HepG2 (cell line): ENCODE data around the gene PIF1. TPM values are rescaled to one million over a fixed set of nuclear protein-coding genes. Genes with fewer than 3 reads are reported as not detected.

Source experiments
- ATAC-seq: fragments of 200-7000 bp; cut with Tn5 transposase; 3 replicates; pipeline ENCODE4 v1.9.1; 2020; ENCODE audit warnings: mild to moderate bottlenecking, moderate library complexity
- BruUV-seq: library from RNA; stranded (reverse); fragments of 400-500 nt; replicated peaks from 2 replicates; lab custom pipeline; 2021; lab: Mats Ljungman, UMichigan
- CTCF ChIA-PET: fragments of 300-600 bp; formaldehyde crosslinking; extraction: SDS; loops from one replicate; lab custom pipeline; 2021; ENCODE audit warnings: low total read pairs, inconsistent platforms, low intra/inter-chr PET ratio; lab: Yijun Ruan, JAX
- POLR2A ChIA-PET: fragments of 350-600 bp; sonication (Branson Sonifier 250); formaldehyde crosslinking; loops from one replicate; lab custom pipeline; 2020; ENCODE audit warnings: antibody characterized with exemption, inconsistent platforms; lab: Yijun Ruan, JAX
- DNase-seq: peaks from one replicate; pipeline ENCODE4 v3.0.0-alpha.2; 2015; ENCODE audit warnings: low spot score
- FAIRE-seq: peaks from 3 replicates; lab custom pipeline; 2011; peaks lifted over from hg19 to GRCh38; lab: Jason Lieb, UNC
- H2AFZ ChIP-seq: one replicate; pipeline ENCODE4 v1.6.1; 2011; ENCODE audit warnings: low read length, inconsistent platforms
- H3K27ac ChIP-seq: fragments of 300-600 bp; 3 replicates; pipeline ENCODE4 v1.8.0; 2011; ENCODE audit warnings: mixed run types, mild to moderate bottlenecking, mixed read lengths, low read length, inconsistent platforms; ENCODE audit not compliant: insufficient read depth; ENCODE audit errors: extremely low read length
- H3K27me3 ChIP-seq, 2 experiments: fragments of 200-600 bp in 1 of 2; 2 replicates in 1 of 2; 3 replicates in 1 of 2; pipeline versions ENCODE4 v1.6.0 to v1.8.0; 2011; ENCODE audit warnings: low read length in 2 of 2, mild to moderate bottlenecking in 2 of 2, moderate library complexity in 2 of 2, inconsistent platforms in 1 of 2; ENCODE audit not compliant: insufficient read depth in 2 of 2, control insufficient read depth in 1 of 2
- H3K36me3 ChIP-seq, 2 experiments: fragments of 200-600 bp in 1 of 2; replicated peaks in 1 of 2; 2 replicates in 1 of 2; 3 replicates in 1 of 2; pipeline versions ENCODE4 v1.5.1 to v1.8.0; 2011; ENCODE audit warnings: low read length in 2 of 2, inconsistent platforms in 1 of 2; ENCODE audit not compliant: insufficient read depth in 2 of 2, control insufficient read depth in 1 of 2
- H3K4me1 ChIP-seq: 2 replicates; pipeline ENCODE4 v1.5.1; 2012; ENCODE audit warnings: low read length, inconsistent platforms; ENCODE audit not compliant: insufficient read depth
- H3K4me2 ChIP-seq: 2 replicates; pipeline ENCODE4 v1.6.0; 2011; ENCODE audit warnings: low read depth, low read length, inconsistent platforms
- H3K4me3 ChIP-seq, 3 experiments: fragments of 200-600 bp in 1 of 3; sonication (generic), shearing (Covaris generic) in 1 of 3; replicated peaks in 1 of 3; 2 replicates each; pipeline ENCODE4 v1.5.1; 2011 to 2016; ENCODE audit warnings: low read length in 3 of 3, inconsistent platforms in 2 of 3, low read depth in 2 of 3, mild to moderate bottlenecking in 2 of 3, control low read depth in 1 of 3, mixed read lengths in 1 of 3; ENCODE audit not compliant: insufficient read depth in 1 of 3
- H3K79me2 ChIP-seq: one replicate; pipeline ENCODE4 v1.6.1; 2011; ENCODE audit warnings: low read length, inconsistent platforms; ENCODE audit not compliant: insufficient read depth
- H3K9ac ChIP-seq: 2 replicates; pipeline ENCODE4 v1.6.0; 2011; ENCODE audit warnings: mild to moderate bottlenecking, low read depth, low read length, inconsistent platforms; ENCODE audit not compliant: insufficient read depth
- H3K9me3 ChIP-seq: 2 replicates; pipeline ENCODE4 v1.5.1; 2012; ENCODE audit warnings: mild to moderate bottlenecking, low read length
- H4K20me1 ChIP-seq: 2 replicates; pipeline ENCODE4 v1.6.0; 2011; ENCODE audit warnings: inconsistent platforms, mild to moderate bottlenecking, low read length, moderate library complexity; ENCODE audit not compliant: insufficient read depth
- CEBPB ChIP-seq: IDR thresholded peaks from 2 replicates; pipeline ENCODE4 v1.6.1; 2011; ENCODE audit warnings: low read depth, low read length, improper control_type of control experiment, borderline replicate concordance
- PLRG1 ChIP-seq: fragments of 450-650 bp; conservative IDR thresholded peaks from 2 replicates; pipeline ENCODE4 v1.6.1; 2016
- PRMT3 ChIP-seq: sonication (generic); formaldehyde crosslinking; IDR thresholded peaks from 2 replicates; pipeline ENCODE4 v1.8.1; 2022; ENCODE audit warnings: low read depth, mild to moderate bottlenecking, moderate library complexity, missing genetic modification reagents, borderline replicate concordance
- SMYD3 ChIP-seq: sonication (generic); formaldehyde crosslinking; IDR thresholded peaks from 2 replicates; pipeline ENCODE4 v1.8.1; 2023; ENCODE audit warnings: mild to moderate bottlenecking, missing genetic modification reagents
- YEATS2 ChIP-seq: sonication (generic); formaldehyde crosslinking; IDR thresholded peaks from 2 replicates; pipeline ENCODE4 v1.4.0; 2020; ENCODE audit warnings: missing genetic modification reagents, borderline replicate concordance
- ZNF296 ChIP-seq: sonication (generic); formaldehyde crosslinking; conservative IDR thresholded peaks from 2 replicates; pipeline ENCODE4 v1.5.0; 2020; ENCODE audit warnings: mild to moderate bottlenecking, missing genetic modification reagents
- ZNF382 ChIP-seq: sonication (generic); formaldehyde crosslinking; IDR thresholded peaks from 2 replicates; pipeline ENCODE4 v1.5.0; 2020; ENCODE audit warnings: missing genetic modification reagents, mild to moderate bottlenecking, borderline replicate concordance
- ZSCAN30 ChIP-seq: sonication (generic); formaldehyde crosslinking; IDR thresholded peaks from 2 replicates; pipeline ENCODE4 v1.5.0; 2020; ENCODE audit warnings: mild to moderate bottlenecking, missing genetic modification reagents
- WGBS: methylation state at CpG from one replicate; pipeline ENCODE4 v1.1.6; 2017; ENCODE audit warnings: low lambda C conversion rate; 5-methylcytosine and 5-hydroxymethylcytosine counted together
- in situ Hi-C: cut with HindIII; loops from 2 replicates; pipeline ENCODE4 v1.10.0; 2017; ENCODE audit warnings: low pct_unique_long_range_greater_than_20kb; ENCODE audit not compliant: extremely low pct_ligation_motif_present
- intact Hi-C: fragments of 100-400 bp; cut with micrococcal nuclease; formaldehyde crosslinking; loops from one replicate; pipeline ENCODE4 v1.10.0; 2022; ENCODE audit not compliant: unreplicated experiment
- polyA plus RNA-seq, 8 experiments: library from polyadenylated mRNA; depleted of rRNA in 3 of 8; stranded (reverse) in 7 of 8; unstranded in 1 of 8; fragments of >200 nt; fragmentation: Illumina TruSeq in 4 of 8; extraction: Trizol in 4 of 8; gene quantifications; 2 replicates each; pipeline versions ENCODE4 v1.2.1 to v1.2.3, GENCODE V29; 2011 to 2016; ENCODE audit warnings: low read depth in 4 of 8, missing spikeins in 1 of 8, mixed read lengths in 1 of 8; ENCODE audit not compliant: insufficient read depth in 1 of 8
- total RNA-seq, 5 experiments: library from RNA; depleted of rRNA; stranded (reverse); fragments of >200 nt; fragmentation: Illumina TruSeq; extraction: Trizol; gene quantifications; 2 replicates each; pipeline ENCODE4 v1.2.3, GENCODE V29; 2016; ENCODE audit warnings: low read depth in 1 of 5
- TF ChIP-seq, protein P1 (sequence below): sonication (generic); formaldehyde crosslinking; IDR thresholded peaks from 2 replicates; pipeline ENCODE4 v1.4.0; 2020; ENCODE audit warnings: mild to moderate bottlenecking, missing genetic modification reagents
- TF ChIP-seq, protein P2 (sequence below): sonication (generic); formaldehyde crosslinking; IDR thresholded peaks from 2 replicates; pipeline ENCODE4 v1.9.0; 2021; ENCODE audit warnings: mild to moderate bottlenecking, missing genetic modification reagents

The PIF1 gene
- total and polyA plus RNA-seq, 2 of the 13 experiments (the other 11 are each of a cell fraction or from before 2014, with no cell fraction given), result 18.5 to 19.7 TPM

DNA sequence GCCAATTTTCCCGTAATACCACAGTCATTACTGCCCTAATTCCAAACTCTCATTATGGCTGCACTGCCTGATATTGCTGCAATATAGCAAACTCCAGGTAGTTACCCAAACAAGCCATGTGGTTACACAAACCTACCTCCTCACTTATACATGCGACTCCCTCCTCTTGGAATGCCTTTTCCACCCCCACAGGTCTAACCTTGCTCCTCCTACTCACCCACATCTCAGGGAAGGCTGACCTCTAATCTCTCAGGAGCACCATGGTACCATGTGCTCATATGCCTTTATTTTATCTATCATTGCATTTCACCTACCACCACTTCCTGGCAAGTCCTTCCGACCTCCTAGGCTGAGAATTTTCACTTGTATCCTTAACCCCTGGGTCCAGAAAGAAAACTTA, 53.0 kb downstream of the PIF1 start:
- H4K20me1 ChIP-seq, result no peaks in the 10 kb centered on the region
- no peaks in the 10 kb centered on the region for H3K9me3 ChIP-seq
- TF ChIP-seq, protein P1, sequence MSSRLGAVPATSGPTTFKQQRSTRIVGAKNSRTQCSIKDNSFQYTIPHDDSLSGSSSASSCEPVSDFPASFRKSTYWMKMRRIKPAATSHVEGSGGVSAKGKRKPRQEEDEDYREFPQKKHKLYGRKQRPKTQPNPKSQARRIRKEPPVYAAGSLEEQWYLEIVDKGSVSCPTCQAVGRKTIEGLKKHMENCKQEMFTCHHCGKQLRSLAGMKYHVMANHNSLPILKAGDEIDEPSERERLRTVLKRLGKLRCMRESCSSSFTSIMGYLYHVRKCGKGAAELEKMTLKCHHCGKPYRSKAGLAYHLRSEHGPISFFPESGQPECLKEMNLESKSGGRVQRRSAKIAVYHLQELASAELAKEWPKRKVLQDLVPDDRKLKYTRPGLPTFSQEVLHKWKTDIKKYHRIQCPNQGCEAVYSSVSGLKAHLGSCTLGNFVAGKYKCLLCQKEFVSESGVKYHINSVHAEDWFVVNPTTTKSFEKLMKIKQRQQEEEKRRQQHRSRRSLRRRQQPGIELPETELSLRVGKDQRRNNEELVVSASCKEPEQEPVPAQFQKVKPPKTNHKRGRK (CRISPR knock-in tag), result no peak
- TF ChIP-seq PLRG1 (no peak), ZNF296 (no peak), SMYD3 (CRISPR knock-in tag) (no peak)
- 23% methylated on average over 3 of the region's 3 CpGs for whole genome bisulfite sequencing
- H3K36me3 ChIP-seq, result no peaks in the 10 kb centered on the region
- no peaks in the 10 kb centered on the region for H3K79me2 ChIP-seq
- DNase-seq, result no peak
- CTCF ChIA-PET, result no interaction called here
- no TSS peak for BruUV-seq
- POLR2A ChIA-PET, result no interaction called here
- intact Hi-C loops (no loop called here), in situ Hi-C loops (no loop called here)
- ATAC-seq, result no peak
- FAIRE-seq, result no peak
- H3K4me2 ChIP-seq, result no peak overlapping the region
- no peak overlapping the region for H3K9ac ChIP-seq
- H3K27me3 ChIP-seq, result peaks cover 7 to 40% of the 10 kb centered on the region in 2 experiments; a peak in 4 of 5 replicates
- H3K27ac ChIP-seq, result no peak overlapping the region
- no peak overlapping the region for H3K4me3 ChIP-seq
- H3K4me1 ChIP-seq, result peaks cover 8% of the 10 kb centered on the region; the same call in 1 of the 2 replicates
- H2AFZ ChIP-seq, result no peak overlapping the region

DNA sequence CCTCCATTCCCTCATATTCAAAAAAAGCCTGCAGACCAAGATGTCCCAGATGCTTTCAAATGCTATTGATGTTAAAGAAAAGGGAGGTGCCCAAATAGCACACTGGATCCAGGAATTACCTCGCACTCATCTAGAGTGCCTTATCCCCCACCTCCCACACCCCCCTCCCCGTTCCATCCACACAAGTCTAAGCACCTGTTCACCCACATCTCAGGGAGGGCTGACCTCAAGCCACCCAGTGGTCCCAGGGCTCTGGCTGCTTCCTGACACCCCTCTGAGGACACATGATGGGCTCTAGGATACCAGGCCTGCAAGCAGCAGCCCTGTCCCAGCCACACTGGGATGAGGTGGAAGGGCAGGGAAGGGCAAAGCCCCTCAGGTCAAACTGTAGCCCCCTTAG, 54.8 kb downstream of the PIF1 start:
- no peak overlapping the region for H2AFZ ChIP-seq
- no peak for DNase-seq
- no peaks in the 10 kb centered on the region for H3K9me3 ChIP-seq
- no peaks in the 10 kb centered on the region for H4K20me1 ChIP-seq
- WGBS, result 17% methylated on average over 2 of the region's 2 CpGs
- intact Hi-C loops (no loop called here), in situ Hi-C loops (no loop called here)
- H3K79me2 ChIP-seq, result no peaks in the 10 kb centered on the region
- ChIA-PET POLR2A (no interaction called here), CTCF (no interaction called here)
- H3K4me3 ChIP-seq, result no peak overlapping the region
- no peak for ATAC-seq
- peaks cover 2 to 23% of the 10 kb centered on the region in 2 experiments; a peak in 4 of 5 replicates for H3K27me3 ChIP-seq
- H3K4me2 ChIP-seq, result no peak overlapping the region
- no peaks in the 10 kb centered on the region for H3K4me1 ChIP-seq
- no peak overlapping the region for H3K27ac ChIP-seq
- no TSS peak for BruUV-seq
- FAIRE-seq, result no peak
- no peak overlapping the region for H3K9ac ChIP-seq
- H3K36me3 ChIP-seq, result no peaks in the 10 kb centered on the region
- TF ChIP-seq CEBPB (no peak), PRMT3 (CRISPR knock-in tag) (no peak), YEATS2 (CRISPR knock-in tag) (no peak), ZSCAN30 (CRISPR knock-in tag) (no peak), ZNF382 (CRISPR knock-in tag) (no peak)
- TF ChIP-seq, protein P2, sequence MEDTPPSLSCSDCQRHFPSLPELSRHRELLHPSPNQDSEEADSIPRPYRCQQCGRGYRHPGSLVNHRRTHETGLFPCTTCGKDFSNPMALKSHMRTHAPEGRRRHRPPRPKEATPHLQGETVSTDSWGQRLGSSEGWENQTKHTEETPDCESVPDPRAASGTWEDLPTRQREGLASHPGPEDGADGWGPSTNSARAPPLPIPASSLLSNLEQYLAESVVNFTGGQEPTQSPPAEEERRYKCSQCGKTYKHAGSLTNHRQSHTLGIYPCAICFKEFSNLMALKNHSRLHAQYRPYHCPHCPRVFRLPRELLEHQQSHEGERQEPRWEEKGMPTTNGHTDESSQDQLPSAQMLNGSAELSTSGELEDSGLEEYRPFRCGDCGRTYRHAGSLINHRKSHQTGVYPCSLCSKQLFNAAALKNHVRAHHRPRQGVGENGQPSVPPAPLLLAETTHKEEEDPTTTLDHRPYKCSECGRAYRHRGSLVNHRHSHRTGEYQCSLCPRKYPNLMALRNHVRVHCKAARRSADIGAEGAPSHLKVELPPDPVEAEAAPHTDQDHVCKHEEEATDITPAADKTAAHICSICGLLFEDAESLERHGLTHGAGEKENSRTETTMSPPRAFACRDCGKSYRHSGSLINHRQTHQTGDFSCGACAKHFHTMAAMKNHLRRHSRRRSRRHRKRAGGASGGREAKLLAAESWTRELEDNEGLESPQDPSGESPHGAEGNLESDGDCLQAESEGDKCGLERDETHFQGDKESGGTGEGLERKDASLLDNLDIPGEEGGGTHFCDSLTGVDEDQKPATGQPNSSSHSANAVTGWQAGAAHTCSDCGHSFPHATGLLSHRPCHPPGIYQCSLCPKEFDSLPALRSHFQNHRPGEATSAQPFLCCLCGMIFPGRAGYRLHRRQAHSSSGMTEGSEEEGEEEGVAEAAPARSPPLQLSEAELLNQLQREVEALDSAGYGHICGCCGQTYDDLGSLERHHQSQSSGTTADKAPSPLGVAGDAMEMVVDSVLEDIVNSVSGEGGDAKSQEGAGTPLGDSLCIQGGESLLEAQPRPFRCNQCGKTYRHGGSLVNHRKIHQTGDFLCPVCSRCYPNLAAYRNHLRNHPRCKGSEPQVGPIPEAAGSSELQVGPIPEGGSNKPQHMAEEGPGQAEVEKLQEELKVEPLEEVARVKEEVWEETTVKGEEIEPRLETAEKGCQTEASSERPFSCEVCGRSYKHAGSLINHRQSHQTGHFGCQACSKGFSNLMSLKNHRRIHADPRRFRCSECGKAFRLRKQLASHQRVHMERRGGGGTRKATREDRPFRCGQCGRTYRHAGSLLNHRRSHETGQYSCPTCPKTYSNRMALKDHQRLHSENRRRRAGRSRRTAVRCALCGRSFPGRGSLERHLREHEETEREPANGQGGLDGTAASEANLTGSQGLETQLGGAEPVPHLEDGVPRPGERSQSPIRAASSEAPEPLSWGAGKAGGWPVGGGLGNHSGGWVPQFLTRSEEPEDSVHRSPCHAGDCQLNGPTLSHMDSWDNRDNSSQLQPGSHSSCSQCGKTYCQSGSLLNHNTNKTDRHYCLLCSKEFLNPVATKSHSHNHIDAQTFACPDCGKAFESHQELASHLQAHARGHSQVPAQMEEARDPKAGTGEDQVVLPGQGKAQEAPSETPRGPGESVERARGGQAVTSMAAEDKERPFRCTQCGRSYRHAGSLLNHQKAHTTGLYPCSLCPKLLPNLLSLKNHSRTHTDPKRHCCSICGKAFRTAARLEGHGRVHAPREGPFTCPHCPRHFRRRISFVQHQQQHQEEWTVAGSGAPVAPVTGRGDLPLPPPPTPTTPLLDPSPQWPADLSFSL (CRISPR knock-in tag), result no peak
